D721Med (cell line): ENCODE data around the gene DCP1B.
A peak's percentile ranks its signal among the peaks of the same experiment; 100 is the strongest.

Experiments used
- DNase-seq: peaks from one replicate; pipeline ENCODE4 v3.0.0; 2011; ENCODE audit warnings: low spot score; ENCODE audit not compliant: insufficient read length
- FAIRE-seq: peaks from 2 replicates; lab custom pipeline; 2011; peaks lifted over from hg19 to GRCh38; lab: Jason Lieb, UNC
- TF ChIP-seq, protein P1 (sequence below): IDR thresholded peaks from 2 replicates; pipeline ENCODE4 v1.5.1; 2012; ENCODE audit warnings: mild to moderate bottlenecking, control low read depth; ENCODE audit not compliant: insufficient read depth; ENCODE audit errors: missing control alignments

Gene DCP1B

DNA sequence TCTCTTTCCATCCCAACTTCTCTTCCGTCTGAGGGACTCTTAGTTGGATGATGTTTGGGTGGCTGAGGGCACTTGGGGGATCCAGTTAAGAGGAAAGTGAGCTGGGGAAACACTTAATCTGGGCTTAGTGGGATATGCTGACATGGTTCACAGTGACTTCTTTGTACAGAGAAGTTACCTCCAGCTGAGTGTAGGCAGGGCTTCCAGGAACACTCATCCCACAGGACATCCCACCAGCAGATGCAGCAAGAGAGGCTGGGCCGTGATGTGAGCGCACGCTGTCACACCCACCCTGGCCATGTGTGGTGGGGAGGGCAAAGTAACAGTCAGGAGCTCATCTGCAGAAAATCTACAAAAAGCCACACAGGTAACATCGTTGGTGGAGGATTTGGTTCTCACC is 85.0 kb downstream of the DCP1B start:
- FAIRE-seq: no peak
- no peak for DNase-seq
- TF ChIP-seq, protein P1, sequence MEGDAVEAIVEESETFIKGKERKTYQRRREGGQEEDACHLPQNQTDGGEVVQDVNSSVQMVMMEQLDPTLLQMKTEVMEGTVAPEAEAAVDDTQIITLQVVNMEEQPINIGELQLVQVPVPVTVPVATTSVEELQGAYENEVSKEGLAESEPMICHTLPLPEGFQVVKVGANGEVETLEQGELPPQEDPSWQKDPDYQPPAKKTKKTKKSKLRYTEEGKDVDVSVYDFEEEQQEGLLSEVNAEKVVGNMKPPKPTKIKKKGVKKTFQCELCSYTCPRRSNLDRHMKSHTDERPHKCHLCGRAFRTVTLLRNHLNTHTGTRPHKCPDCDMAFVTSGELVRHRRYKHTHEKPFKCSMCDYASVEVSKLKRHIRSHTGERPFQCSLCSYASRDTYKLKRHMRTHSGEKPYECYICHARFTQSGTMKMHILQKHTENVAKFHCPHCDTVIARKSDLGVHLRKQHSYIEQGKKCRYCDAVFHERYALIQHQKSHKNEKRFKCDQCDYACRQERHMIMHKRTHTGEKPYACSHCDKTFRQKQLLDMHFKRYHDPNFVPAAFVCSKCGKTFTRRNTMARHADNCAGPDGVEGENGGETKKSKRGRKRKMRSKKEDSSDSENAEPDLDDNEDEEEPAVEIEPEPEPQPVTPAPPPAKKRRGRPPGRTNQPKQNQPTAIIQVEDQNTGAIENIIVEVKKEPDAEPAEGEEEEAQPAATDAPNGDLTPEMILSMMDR: no peak

DNA sequence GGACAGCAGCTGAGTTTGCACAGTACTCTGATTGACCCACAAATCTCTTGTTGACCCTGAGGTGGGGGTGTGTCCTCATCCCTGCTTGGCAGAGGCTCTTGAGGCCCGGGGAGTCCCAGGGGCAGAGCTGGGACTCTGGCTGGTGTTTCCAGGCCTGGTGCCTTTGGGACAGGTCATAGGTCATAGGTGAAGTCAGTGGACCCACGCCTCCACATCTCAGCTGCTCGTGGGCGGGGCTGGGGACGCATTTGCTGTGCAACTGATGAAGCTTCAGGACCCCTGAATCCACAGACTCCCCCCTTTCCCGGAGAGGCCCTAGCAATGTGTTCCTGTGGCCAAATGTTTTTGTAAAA is 85.4 kb downstream of the DCP1B start:
- DNase-seq: no peak
- FAIRE-seq: no peak
- TF ChIP-seq, protein P1: no peak

GRCh38 chr12:1918081-1918883 is 86.0 kb downstream of the DCP1B start, which contains the start of gene CACNA2D4:
Gene CACNA2D4 (minus strand): TSS chr12:1918652. CDS start chr12:1918473, 179 bp downstream.
- no peak for FAIRE-seq
- TF ChIP-seq, protein P1: no peak
- DNase-seq: peak; percentile 97

DNA sequence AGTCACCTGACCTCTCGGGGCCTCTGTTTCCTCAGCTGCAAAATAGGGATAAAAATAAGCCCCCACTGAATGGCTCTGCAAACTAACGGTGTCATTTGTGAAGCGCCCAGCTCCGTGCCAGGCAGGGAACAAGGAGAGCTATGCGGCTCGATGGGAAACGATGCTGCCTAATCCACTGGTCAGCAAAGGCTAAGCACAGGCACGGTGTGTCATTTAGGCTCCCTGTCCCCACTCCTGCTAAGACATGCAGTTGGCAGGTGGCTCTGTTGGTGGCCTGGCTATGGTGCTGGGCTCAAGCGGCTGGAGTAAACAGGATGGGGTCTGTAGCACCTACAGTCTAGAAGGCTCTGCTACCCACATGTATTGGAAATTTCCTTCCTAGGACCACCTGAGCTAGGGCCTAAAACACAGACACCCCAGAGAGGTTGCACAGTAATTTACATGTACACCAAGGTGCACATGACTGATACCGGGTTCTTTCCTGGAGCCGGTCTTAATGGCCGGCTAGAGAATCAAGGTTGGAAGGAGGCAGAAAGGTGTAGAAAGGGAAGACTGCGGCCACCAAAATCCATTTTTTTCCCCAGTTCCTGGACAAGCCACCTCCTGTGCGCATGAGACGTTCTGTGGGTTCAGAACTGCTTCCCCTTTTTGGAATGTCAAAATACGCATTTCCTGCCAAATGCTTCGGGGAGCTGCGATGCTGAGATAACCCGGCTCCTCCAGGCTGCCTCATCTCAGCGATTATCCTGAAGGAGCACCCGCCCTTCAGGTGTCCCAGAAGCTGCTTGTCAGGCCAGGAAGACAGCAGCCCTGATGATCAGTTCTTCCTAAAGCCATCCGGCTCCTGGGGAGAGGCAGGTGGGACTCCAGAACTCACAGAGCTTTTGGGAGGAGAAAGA is 86.8 kb downstream of the DCP1B start:
- FAIRE-seq (no peak), DNase-seq (no peak)
- TF ChIP-seq, protein P1: no peak

GRCh38 chr12:1916371-1917171 is 87.7 kb downstream of the DCP1B start:
- FAIRE-seq (no peak), DNase-seq (no peak)
- TF ChIP-seq, protein P1: no peak

- TF ChIP-seq, protein P1: no peak
- FAIRE-seq: no peak
- no peak for DNase-seq
Measured at GRCh38 chr12:1915082-1915968, 88.9 kb downstream of the DCP1B start.
